Tibial nerve (tissue), 4 donors: ENCODE data around the gene MAPK8IP3.

Experiments used
- EP300 ChIP-seq, 2 donors: sonication (generic); formaldehyde crosslinking; IDR thresholded peaks; one replicate each; pipeline ENCODE4 v1.6.1; 2017; ENCODE audit warnings: antibody characterized with exemption in 2 of 2, mild to moderate bottlenecking in 1 of 2
- TF ChIP-seq, protein P1 (sequence below), 5 experiments: fragments of 200-600 bp in 3 of 5; fragments of 450-650 bp in 2 of 5; sonication (generic) in 3 of 5; IDR thresholded peaks; one replicate each; pipeline ENCODE4 v1.5.1; 2016 to 2019; ENCODE audit warnings: antibody characterized with exemption in 5 of 5, mild to moderate bottlenecking in 3 of 5, moderate library complexity in 2 of 5

GRCh38 chr16:1767116-1767994, 61.4 kb downstream of the MAPK8IP3 start:
- TF ChIP-seq, protein P1, sequence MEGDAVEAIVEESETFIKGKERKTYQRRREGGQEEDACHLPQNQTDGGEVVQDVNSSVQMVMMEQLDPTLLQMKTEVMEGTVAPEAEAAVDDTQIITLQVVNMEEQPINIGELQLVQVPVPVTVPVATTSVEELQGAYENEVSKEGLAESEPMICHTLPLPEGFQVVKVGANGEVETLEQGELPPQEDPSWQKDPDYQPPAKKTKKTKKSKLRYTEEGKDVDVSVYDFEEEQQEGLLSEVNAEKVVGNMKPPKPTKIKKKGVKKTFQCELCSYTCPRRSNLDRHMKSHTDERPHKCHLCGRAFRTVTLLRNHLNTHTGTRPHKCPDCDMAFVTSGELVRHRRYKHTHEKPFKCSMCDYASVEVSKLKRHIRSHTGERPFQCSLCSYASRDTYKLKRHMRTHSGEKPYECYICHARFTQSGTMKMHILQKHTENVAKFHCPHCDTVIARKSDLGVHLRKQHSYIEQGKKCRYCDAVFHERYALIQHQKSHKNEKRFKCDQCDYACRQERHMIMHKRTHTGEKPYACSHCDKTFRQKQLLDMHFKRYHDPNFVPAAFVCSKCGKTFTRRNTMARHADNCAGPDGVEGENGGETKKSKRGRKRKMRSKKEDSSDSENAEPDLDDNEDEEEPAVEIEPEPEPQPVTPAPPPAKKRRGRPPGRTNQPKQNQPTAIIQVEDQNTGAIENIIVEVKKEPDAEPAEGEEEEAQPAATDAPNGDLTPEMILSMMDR (IDR thresholded peaks at IDR 0.05), result no peak
- no peak for TF ChIP-seq EP300 (IDR thresholded peaks at IDR 0.05)
